ENCODE data around the gene MDP1.

DNA sequence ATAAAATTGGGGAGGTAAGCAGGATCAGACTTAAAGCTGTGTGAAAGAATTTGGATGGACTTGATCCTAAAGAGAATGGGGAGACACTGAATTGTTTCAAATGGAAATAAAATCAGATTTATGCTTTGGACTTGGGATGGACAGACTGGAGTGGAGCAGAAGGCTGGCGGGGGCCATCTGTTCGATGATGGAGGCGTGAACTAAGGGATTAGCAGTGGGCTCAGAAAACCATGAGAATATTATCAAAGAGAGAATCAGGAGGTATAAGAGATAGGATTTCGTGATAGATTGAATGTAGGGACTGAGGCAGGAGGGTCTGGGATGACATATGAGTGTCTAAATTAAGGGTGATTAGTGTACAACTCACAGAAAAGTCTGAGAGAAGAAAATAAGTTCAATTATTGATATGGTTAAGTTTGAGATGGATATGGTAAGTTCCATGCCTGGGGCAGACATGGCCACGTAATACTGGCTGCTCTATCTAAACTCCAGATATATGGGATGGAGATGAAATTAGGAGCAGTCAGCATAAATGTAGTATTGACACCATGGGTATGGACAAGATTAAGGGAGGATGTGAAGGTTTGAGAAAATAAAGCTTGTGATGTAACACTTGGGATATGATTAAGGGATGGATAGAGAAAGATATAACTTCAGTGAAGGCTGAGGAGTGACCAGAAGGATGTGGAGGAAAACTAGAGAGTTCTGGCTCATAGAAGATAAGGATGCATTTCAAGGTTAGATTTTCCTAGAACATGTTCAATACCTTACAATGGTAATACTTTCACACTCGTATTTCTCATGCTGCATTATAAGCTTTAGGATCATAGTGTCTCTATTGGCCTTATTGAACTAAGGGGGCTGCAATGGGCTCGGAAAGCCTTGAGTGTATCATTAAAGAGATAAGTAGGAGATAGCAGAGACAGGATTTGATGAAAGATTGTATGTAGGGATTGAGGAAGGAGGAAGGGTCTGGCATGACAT lies 11.4 kb downstream of the MDP1 start:
- TF ChIP-seq, protein P1, sequence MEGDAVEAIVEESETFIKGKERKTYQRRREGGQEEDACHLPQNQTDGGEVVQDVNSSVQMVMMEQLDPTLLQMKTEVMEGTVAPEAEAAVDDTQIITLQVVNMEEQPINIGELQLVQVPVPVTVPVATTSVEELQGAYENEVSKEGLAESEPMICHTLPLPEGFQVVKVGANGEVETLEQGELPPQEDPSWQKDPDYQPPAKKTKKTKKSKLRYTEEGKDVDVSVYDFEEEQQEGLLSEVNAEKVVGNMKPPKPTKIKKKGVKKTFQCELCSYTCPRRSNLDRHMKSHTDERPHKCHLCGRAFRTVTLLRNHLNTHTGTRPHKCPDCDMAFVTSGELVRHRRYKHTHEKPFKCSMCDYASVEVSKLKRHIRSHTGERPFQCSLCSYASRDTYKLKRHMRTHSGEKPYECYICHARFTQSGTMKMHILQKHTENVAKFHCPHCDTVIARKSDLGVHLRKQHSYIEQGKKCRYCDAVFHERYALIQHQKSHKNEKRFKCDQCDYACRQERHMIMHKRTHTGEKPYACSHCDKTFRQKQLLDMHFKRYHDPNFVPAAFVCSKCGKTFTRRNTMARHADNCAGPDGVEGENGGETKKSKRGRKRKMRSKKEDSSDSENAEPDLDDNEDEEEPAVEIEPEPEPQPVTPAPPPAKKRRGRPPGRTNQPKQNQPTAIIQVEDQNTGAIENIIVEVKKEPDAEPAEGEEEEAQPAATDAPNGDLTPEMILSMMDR (IDR thresholded peaks at IDR 0.05): no peak
- TF ChIP-seq POLR2A (IDR thresholded peaks at IDR 0.05): no peak
- TF ChIP-seq EP300 (IDR thresholded peaks at IDR 0.05): no peak
- TF ChIP-seq POLR2AphosphoS5 (IDR thresholded peaks at IDR 0.05): no peak
